ENCODE results near the gene PIP5K1C.
"Not testable (repeated sequence)": the region's sequence is repeated elsewhere in the genome, so short reads cannot be mapped to it uniquely, and the experiment has no call there.

PIP5K1C gene

GRCh38 chr19:3590991-3591659 lies 109.1 kb downstream of the PIP5K1C start:
- no peak for DNase-seq (ENCODE audit: low read depth)

GRCh38 chr19:3589949-3590348 lies 110.3 kb downstream of the PIP5K1C start:
- no peak for DNase-seq (ENCODE audit: low read depth)

- no peak for DNase-seq (ENCODE audit: low read depth)
Observed at GRCh38 chr19:3589439-3589838, 110.8 kb downstream of the PIP5K1C start.

- DNase-seq (ENCODE audit: low read depth) = no peak
Observed at GRCh38 chr19:3586707-3587346, 113.4 kb downstream of the PIP5K1C start.

GRCh38 chr19:3586127-3586626 lies 114.1 kb downstream of the PIP5K1C start:
- no peak for DNase-seq (ENCODE audit: low read depth)

GRCh38 chr19:3585301-3586126 lies 114.8 kb downstream of the PIP5K1C start, which contains the start of gene GIPC3:
TSS of gene GIPC3 (plus strand) at chr19:3585478. CDS start at chr19:3585598, 120 bp downstream.
- no peak for DNase-seq (ENCODE audit: low read depth)

GRCh38 chr19:3584036-3584802 lies 116.0 kb downstream of the PIP5K1C start:
- DNase-seq (ENCODE audit: low read depth) = not testable (repeated sequence)

- DNase-seq (ENCODE audit: low read depth) = not testable (repeated sequence)
Observed at GRCh38 chr19:3581792-3582191, 118.5 kb downstream of the PIP5K1C start.

All from T-helper 22 cell (primary cell).